Measurements from ENCODE around the gene SIK3.

GRCh38 chr11:116916052-116916451, 182.2 kb downstream of the SIK3 start:
- TF ChIP-seq CTCF (IDR thresholded peaks at IDR 0.05) = no peak
- TF ChIP-seq POLR2A (IDR thresholded peaks at IDR 0.05) = no peak

Data from gastroesophageal sphincter (tissue), 3 donors.